IPS-18a (cell line): ENCODE data around the gene VPS8.

Experiments
- H3K27ac ChIP-seq: one replicate; pipeline ENCODE4 v1.5.1; 2013; ENCODE audit warnings: low read length
- H3K27me3 ChIP-seq: one replicate; pipeline ENCODE4 v1.6.1; 2013; ENCODE audit warnings: mild to moderate bottlenecking, low read length; ENCODE audit not compliant: control insufficient read depth, insufficient read depth
- H3K36me3 ChIP-seq: one replicate; pipeline ENCODE4 v1.6.1; 2013; ENCODE audit warnings: low read depth, low read length; ENCODE audit not compliant: control insufficient read depth
- H3K4me1 ChIP-seq: one replicate; pipeline ENCODE4 v1.6.1; 2013; ENCODE audit warnings: low read depth, low read length; ENCODE audit not compliant: control insufficient read depth
- H3K4me3 ChIP-seq: one replicate; pipeline ENCODE4 v1.5.1; 2013; ENCODE audit warnings: low read length
- H3K9ac ChIP-seq: one replicate; pipeline ENCODE4 v1.6.1; 2013; ENCODE audit warnings: mild to moderate bottlenecking, low read length, moderate library complexity
- H3K9me3 ChIP-seq: one replicate; pipeline ENCODE4 v1.6.1; 2013; ENCODE audit warnings: low read depth, low read length; ENCODE audit not compliant: control insufficient read depth

Gene VPS8

DNA sequence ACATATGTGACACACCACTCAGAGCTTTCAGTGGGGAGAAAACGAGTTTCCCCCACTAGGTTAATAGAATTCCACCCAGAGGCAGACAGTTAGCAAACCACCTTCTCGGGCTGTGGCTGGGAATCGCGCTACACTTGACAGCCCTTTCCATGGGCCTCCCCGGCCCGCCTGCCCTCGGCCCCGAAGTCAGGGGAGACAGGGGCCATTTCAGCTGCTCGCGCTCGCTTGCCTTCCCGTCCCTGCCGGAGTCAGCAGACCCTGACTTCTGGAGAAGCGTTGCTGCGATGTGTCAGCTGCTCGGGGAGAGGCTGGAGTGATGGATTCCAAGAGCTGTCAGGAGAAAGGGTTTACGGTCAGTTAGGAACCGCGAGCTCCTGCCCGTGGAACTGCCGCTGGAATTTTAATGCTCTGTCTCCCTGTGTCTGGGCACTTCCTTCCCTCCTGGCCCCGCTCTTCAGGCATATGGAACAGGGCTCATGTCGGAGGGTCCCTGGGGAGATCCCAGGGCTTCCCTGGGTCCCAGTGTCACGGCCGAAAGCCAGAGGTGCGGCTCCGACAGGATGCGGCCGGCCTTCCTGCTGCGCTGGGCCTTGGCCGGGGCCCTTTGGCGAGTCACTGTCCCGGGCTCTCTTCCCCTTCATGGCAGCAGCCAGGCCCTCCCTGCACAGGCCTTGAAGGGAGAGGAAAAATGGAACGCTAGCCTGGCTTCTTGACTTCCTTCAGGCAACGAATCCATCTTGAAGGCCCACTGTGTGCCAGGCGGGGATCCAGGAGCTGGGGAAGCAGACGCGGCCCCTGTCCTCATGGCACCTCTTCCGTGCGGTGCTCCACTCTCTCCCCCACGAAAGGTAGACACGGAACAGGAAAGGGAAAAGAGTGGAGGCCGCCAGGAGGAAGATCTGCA lies 38.4 kb upstream of the VPS8 start:
- no peaks in the 10 kb centered on the region for H3K36me3 ChIP-seq
- H3K9me3 ChIP-seq, result no peaks in the 10 kb centered on the region
- H3K4me3 ChIP-seq, result no peak overlapping the region
- H3K9ac ChIP-seq, result no peak overlapping the region
- H3K27me3 ChIP-seq, result no peaks in the 10 kb centered on the region
- peaks cover 13% of the 10 kb centered on the region for H3K4me1 ChIP-seq
- no peak overlapping the region for H3K27ac ChIP-seq

GRCh38 chr3:184776916-184777315 lies 35.0 kb upstream of the VPS8 start:
- no peaks in the 10 kb centered on the region for H3K36me3 ChIP-seq
- H3K9ac ChIP-seq, result no peak overlapping the region
- H3K4me3 ChIP-seq, result no peak overlapping the region
- peaks cover 10% of the 10 kb centered on the region for H3K4me1 ChIP-seq
- no peaks in the 10 kb centered on the region for H3K9me3 ChIP-seq
- no peak overlapping the region for H3K27ac ChIP-seq
- H3K27me3 ChIP-seq, result no peaks in the 10 kb centered on the region

GRCh38 chr3:184777566-184778356 lies 34.2 kb upstream of the VPS8 start:
- Histone ChIP-seq H3K4me3 (no peak overlapping the region), H3K9me3 (no peaks in the 10 kb centered on the region), H3K36me3 (no peaks in the 10 kb centered on the region), H3K27ac (no peak overlapping the region), H3K4me1 (peaks cover 10% of the 10 kb centered on the region), H3K9ac (no peak overlapping the region), H3K27me3 (no peaks in the 10 kb centered on the region)

GRCh38 chr3:184778426-184779332 lies 33.3 kb upstream of the VPS8 start:
- no peak overlapping the region for H3K9ac ChIP-seq
- no peaks in the 10 kb centered on the region for H3K9me3 ChIP-seq
- H3K27ac ChIP-seq, result no peak overlapping the region
- no peak overlapping the region for H3K4me3 ChIP-seq
- H3K4me1 ChIP-seq, result peaks cover 10% of the 10 kb centered on the region
- H3K36me3 ChIP-seq, result no peaks in the 10 kb centered on the region
- no peaks in the 10 kb centered on the region for H3K27me3 ChIP-seq

DNA sequence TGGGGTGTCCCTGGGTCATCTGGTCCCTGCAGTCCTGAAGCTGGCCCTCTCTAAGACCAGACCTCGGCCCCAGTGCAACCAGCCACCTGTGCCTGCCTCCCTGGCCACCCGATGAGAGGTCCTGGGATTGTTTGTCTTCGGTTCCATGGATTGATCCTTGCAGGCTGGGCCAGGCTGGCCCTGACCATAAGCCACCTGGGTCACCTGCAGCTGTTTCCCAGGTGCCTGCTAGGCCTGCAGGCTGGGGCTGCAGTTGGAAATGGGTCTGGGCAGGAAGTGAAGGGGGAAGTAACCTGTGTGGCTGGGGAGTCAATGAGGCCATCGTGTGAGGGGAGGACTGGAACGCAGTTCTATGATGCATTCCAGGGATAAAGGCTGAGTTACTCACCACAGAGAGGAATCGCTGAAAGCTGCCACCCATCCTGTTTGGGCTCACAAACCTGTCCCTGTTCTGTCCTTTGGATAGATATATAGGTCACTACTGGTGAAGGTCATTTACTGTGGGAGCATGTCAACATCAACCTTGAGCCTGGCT lies 30.9 kb upstream of the VPS8 start:
- Histone ChIP-seq H3K27ac (no peak overlapping the region), H3K9ac (no peak overlapping the region), H3K4me3 (no peak overlapping the region), H3K36me3 (no peaks in the 10 kb centered on the region), H3K4me1 (peaks cover 12% of the 10 kb centered on the region), H3K27me3 (no peaks in the 10 kb centered on the region), H3K9me3 (no peaks in the 10 kb centered on the region)

DNA sequence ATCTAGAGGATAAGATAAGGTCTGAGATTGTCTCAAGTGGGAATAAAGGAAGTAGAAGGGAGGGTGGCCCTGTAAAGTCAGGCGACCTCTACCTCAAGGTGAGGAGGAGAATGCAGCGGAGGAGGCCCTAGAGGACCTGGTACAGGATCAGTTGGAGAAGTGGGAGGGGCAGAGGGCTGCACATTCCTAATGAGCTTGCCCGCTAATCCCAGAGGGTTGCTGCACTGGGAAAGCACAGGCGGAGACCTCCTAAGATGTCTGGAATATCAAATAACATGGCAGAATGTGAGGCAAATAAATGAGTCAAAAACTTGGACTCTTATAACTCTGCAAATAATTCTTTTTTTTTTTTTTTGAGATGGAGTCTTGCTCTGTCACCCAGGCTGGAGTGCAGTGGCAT lies 30.2 kb upstream of the VPS8 start:
- H3K4me3 ChIP-seq, result no peak overlapping the region
- H3K4me1 ChIP-seq, result peaks cover 5% of the 10 kb centered on the region
- no peak overlapping the region for H3K9ac ChIP-seq
- no peaks in the 10 kb centered on the region for H3K36me3 ChIP-seq
- H3K9me3 ChIP-seq, result no peaks in the 10 kb centered on the region
- H3K27me3 ChIP-seq, result no peaks in the 10 kb centered on the region
- H3K27ac ChIP-seq, result no peak overlapping the region

DNA sequence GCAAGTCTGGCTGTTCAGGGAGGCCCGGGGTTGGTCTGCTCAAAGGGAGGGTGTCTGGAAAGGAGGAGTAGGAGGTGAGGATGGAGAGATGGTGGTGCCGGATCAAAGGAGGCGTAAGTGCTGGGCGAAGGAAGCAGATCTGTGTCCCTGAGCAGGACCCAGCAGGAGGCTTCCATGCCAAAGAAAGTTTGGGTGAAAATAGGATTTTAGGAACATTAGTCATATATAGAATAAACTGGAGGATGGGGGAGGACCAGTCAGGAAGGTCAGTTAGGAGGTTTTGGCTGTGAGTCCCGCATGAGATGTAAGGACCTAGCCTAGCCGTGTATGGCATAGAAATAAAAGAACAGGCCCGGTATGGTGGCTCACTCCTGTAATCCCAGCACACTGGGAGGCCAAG lies 28.6 kb upstream of the VPS8 start:
- no peak overlapping the region for H3K4me3 ChIP-seq
- H3K9ac ChIP-seq, result no peak overlapping the region
- H3K4me1 ChIP-seq, result peaks cover 4% of the 10 kb centered on the region
- H3K27me3 ChIP-seq, result no peaks in the 10 kb centered on the region
- no peak overlapping the region for H3K27ac ChIP-seq
- H3K36me3 ChIP-seq, result no peaks in the 10 kb centered on the region
- no peaks in the 10 kb centered on the region for H3K9me3 ChIP-seq

DNA sequence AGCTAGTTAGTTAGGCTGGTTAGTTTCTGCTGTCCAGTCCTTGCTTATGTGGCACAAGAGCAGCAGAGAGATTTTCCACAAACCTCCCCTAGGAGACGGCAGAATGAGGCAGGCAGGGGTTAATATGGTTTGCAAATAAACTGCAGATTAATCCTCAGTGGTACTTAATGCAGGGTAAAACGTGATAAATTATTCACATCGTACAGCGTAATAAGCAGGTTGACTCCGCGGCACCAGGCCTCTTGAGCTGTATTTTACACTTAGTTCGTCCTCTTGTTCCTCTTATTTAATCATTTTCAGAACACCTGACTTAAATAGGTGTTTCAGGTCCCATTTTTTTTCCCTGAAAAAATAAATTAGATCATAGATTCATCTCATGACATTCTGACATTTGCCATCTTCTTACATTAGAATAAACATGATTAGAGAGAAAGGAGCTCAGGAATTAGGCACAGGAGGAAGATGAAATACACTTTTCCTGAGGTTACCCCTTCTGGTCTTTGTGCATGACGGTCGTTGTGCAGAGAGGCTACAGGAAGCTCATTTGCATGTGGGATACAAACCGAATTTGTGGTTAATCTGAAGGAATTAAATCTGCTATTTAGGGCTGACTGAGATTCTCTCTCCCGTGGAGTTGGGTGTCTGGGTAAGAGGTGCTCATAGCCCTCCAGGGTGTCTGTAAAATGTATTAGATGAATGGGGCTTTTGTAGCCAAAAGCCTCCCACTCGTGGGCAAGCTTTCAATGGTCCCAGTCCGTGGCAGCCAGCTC lies 27.1 kb upstream of the VPS8 start:
- Histone ChIP-seq H3K9ac (no peak overlapping the region), H3K27ac (no peak overlapping the region), H3K27me3 (no peaks in the 10 kb centered on the region), H3K4me3 (no peak overlapping the region), H3K4me1 (peaks cover 4% of the 10 kb centered on the region), H3K36me3 (no peaks in the 10 kb centered on the region), H3K9me3 (no peaks in the 10 kb centered on the region)

GRCh38 chr3:184785890-184786279 lies 26.1 kb upstream of the VPS8 start:
- H3K9ac ChIP-seq, result no peak overlapping the region
- no peak overlapping the region for H3K27ac ChIP-seq
- H3K9me3 ChIP-seq, result no peaks in the 10 kb centered on the region
- H3K4me3 ChIP-seq, result no peak overlapping the region
- peaks cover 5% of the 10 kb centered on the region for H3K4me1 ChIP-seq
- no peaks in the 10 kb centered on the region for H3K27me3 ChIP-seq
- no peaks in the 10 kb centered on the region for H3K36me3 ChIP-seq

GRCh38 chr3:184786280-184786941 lies 25.6 kb upstream of the VPS8 start:
- Histone ChIP-seq H3K27ac (no peak overlapping the region), H3K9me3 (no peaks in the 10 kb centered on the region), H3K4me3 (no peak overlapping the region), H3K4me1 (peaks cover 10% of the 10 kb centered on the region), H3K9ac (no peak overlapping the region), H3K36me3 (no peaks in the 10 kb centered on the region), H3K27me3 (no peaks in the 10 kb centered on the region)
